A172 (cell line): Measurements from ENCODE around the gene CELF4. TPM values are rescaled to one million over a fixed set of nuclear protein-coding genes. Genes with fewer than 3 reads are reported as not detected.

Experiments used
- DNase-seq: peaks from one replicate; pipeline ENCODE4 v3.0.0-alpha.2; 2015; ENCODE audit warnings: low spot score
- total RNA-seq: library from RNA; depleted of rRNA; stranded (reverse); fragments of >200 nt; shearing (Covaris generic); gene quantifications from 2 replicates; pipeline ENCODE4 v1.2.3, GENCODE V29; 2014

CELF4 gene
- total RNA-seq, 1 experiment from 2014 or later = not detected

GRCh38 chr18:37258131-37258530 lies 307.5 kb downstream of the CELF4 start:
- no peak for DNase-seq

DNA sequence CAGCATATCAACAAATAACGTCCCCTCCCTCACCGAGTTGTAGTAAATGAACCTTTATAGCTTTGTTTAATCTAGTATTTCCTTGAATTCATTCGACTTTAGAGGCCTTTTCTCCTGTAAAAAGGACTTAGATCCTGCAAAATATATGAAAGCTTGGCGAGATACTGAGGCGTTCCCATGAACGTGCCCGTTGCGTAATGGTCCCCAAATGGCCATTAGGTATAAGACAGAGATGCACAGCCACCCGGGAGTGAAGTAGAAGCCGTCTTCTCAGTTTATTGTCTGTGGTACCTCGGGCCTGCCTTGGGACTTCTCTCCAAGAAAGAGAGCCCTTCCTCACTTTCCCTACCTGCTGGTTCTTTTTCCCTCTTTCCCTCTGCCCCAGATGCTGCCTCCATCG lies 310.6 kb downstream of the CELF4 start:
- DNase-seq = no peak

DNA sequence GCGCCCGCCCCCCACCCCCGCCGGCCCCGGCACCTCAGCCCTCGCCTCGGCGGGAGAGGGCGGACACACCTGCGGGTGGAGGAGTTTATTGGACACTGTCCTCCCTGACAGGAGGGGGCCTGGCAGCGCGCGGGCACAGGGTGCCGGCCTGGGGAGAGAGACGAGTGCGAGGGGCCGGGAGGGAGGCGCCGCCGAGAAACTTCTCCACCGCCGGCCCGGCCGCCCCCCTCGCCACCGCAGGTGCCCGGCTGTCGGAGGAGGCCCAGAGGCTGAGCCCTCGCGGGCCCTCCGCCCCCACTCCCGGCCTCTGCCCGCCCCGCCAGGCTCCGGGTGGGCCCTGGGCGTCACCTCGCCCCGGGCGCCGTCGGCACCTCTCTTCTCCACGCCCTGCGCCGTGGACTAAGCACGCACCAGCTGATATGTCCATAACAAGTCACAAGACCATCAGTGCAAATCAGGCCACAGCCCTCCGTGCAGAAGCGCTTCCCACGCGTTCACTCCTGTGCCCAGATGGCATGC lies 311.3 kb downstream of the CELF4 start:
- DNase-seq = no peak

- no peak for DNase-seq
Observed at GRCh38 chr18:37253394-37254235, 312.0 kb downstream of the CELF4 start.

DNA sequence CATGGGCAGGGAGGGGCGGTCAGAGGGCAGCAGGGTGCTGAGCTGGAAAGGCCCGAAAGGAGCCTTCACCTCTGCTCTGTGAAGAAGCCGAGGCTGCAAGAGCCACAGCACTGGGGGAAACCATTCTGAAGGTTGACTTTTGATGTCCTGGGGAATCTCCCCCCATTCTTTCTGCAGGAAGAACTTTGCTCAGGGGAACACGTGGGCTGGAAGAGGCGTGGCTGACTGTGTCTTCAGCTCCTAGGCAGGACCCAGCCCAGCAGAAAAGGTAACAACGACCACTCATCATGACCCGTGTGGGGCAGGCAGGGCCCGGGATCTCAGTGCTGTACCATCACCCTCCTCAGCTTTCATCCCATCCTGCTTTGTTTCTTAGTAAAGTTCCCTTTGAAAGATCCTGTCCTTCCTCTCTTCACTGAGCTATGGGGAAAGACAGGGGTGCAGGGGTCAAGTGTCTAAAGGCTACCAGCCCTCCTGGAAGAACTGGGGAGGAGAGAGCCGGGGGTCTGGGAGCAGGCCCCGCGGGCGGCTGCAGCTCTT lies 312.7 kb downstream of the CELF4 start:
- no peak for DNase-seq

DNA sequence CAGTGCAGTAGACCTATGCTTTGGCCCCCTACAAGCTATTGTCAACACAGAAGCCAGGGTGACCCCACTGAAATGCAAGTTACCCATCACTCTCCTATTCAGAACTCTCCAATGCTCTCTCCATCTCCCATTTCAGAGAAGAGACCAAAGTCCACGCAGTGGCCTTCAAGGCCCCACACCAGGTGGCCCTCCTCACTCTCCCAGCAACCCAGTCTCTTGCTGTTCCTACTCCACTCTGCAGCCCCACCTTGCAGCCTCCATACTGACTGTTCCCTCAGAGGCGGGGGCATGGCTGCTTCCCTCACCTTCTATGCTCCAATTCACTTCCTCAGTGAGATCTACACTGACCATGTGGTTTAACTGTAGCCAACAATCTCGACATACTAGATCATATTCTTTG lies 313.3 kb downstream of the CELF4 start:
- DNase-seq = no peak

GRCh38 chr18:37251679-37252078 lies 313.9 kb downstream of the CELF4 start:
- DNase-seq = no peak

- DNase-seq = no peak
Observed at GRCh38 chr18:37249895-37250618, 315.5 kb downstream of the CELF4 start.

DNA sequence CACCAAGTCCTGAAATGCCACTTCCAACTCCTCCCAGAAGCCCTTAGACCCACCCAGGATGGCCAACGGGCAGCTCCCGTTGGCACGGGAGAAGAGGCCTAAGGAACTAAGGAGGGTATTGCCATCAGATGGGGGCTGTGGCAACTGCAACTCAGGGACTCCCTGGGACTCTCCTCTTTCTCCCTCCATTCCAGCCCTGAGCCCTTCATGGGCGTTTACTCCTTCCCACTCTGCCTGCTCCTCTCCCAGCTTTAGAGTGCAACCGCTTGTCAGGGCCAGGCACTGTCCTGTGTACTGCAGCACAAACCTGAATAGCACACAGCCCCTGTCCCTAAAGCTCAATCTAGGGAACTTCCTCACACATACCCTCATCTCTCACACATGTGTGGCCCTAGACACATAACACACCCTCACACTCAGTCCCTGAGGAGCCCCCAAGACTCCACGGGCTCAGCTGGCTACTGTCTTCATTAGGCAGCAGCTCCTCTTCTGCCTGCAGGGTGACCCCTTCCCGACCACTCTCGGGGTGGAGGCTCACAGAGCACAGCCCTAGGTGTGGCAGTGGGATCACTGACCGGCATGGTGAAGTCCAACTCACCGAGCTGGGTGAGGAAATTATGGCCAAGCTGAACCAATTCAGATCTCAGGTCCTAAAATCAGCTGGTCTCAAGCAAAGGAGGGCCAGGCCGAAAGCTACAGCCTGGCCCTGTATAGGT lies 316.3 kb downstream of the CELF4 start:
- DNase-seq = no peak

- no peak for DNase-seq
Observed at GRCh38 chr18:37248281-37248680, 317.3 kb downstream of the CELF4 start.

DNA sequence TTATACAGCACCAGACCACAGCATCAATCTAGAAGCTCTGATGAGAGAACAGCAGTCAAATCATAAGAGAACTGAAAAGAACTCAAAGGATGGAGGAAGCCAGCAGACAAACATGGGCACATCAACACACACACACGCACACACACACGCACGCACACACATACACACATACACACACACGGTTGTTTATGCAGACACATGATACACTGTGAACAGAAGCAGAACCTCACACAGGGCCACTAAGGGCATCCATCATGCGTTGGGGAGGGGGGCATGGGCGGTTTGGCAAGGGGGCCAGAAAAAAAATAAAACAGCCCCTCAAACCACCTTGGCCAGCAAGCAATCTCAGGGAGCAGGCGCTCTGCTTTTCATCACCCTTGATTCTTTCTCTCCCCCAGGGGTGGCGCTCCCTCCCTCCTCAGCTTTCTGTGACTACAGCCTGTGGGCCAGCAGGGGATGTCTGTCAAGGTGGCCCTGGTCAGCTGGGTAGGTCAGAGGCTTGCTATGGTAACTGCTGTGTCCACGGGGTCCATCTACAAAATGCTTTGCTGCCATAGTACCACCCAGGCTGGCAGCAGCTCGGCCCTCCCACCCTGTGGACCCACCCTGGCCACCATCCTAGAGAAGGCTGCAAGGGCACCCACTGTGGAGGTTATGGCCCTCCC lies 318.0 kb downstream of the CELF4 start:
- DNase-seq = no peak

GRCh38 chr18:37246779-37247340 lies 318.7 kb downstream of the CELF4 start:
- no peak for DNase-seq

DNA sequence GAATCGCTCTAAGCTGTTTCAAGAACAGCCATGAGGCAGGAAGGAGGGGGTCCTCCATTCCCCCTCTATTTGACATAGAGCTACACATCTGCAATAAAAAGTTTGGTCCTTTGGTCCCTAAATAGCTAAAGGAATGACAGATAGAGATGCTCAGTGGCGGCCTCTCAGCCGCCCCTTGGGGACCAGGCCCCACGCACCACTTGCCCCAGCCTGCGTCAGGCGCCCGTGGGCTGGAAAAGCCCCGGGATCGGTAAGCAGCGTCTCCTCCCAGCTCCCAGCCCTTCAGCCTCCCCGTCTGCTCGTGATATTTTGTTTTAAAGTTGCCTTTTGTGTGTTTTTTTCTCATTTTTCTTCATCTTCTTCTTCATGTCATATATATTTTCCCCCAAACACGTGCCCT lies 321.0 kb downstream of the CELF4 start:
- DNase-seq = no peak

DNA sequence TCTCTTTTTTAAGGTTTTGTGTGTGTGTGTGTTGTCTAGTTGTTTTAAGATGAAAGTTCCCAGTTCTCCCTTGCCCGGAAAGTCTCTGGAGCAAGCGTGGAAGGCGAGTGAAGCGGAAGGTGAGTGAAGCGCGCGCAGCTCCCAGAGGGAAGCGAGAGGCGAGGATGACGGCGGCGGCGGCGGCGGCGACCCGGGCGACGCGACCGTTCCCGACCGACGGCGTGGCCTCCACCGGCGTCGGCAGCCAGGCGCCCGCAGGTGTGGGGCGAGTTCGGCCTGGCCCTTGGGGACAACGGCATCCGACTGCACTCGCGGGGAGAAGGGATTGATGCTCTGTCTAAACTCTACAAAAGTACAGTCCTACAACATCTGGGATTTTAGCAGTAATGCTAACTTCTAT lies 321.9 kb downstream of the CELF4 start:
- DNase-seq = no peak

GRCh38 chr18:37242826-37243560 lies 322.6 kb downstream of the CELF4 start:
- no peak for DNase-seq

GRCh38 chr18:37242091-37242490 lies 323.5 kb downstream of the CELF4 start:
- DNase-seq = no peak

- DNase-seq = no peak
Observed at GRCh38 chr18:37238282-37239108, 327.1 kb downstream of the CELF4 start.

DNA sequence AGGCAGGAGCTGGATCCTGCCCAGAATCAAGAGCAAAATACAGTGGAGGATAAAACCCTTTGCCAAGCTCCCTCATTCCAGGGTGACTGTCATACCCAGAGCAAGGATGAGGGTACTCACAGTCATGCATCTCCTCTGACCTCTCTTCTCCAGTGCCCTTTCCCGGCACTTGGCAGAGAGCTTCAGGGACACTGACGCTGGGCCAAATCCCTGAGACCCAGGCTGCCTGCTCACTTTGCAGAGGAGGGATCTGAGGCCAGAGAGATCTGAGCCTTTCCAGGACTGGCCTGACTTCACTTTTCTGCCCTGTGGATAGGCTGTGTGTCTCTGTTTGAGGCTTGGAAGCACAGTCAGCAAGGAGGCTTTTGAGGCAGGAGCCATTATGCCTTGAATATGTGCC lies 330.0 kb downstream of the CELF4 start:
- no peak for DNase-seq

GRCh38 chr18:37231251-37231650 lies 334.3 kb downstream of the CELF4 start:
- DNase-seq = no peak

DNA sequence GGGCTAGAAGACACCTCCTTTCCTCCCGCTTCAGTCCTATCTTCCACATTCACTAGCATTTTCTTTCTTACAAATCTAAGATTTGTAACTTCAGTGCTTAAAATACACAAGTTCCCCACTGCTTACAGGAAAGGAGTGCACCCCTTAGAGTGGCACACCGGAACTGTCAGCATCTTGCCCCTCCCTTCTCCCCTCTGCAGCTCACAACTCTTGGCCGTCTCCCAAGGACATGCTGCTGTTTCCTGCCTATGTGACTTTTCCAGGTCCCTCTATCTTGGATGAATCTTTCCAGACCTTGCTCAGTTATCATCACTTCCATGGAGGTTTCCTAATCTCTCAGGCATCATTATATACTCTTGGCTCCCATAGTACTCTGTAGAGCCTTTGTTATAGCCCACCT lies 334.8 kb downstream of the CELF4 start:
- DNase-seq = no peak
